Stimulated activated CD8-positive, alpha-beta memory T cell treated with anti-CD3 and anti-CD28 coated beads, Interleukin-12 subunit alpha, Interleukin-12 subunit beta, amount 100 ng/mL, for 4 hours (primary cell): ENCODE data around the gene ARVCF.

Experiments
- DNase-seq: peaks from one replicate; pipeline ENCODE4 v3.0.0-alpha.2; 2020; ENCODE audit warnings: low read depth

ARVCF gene

DNA sequence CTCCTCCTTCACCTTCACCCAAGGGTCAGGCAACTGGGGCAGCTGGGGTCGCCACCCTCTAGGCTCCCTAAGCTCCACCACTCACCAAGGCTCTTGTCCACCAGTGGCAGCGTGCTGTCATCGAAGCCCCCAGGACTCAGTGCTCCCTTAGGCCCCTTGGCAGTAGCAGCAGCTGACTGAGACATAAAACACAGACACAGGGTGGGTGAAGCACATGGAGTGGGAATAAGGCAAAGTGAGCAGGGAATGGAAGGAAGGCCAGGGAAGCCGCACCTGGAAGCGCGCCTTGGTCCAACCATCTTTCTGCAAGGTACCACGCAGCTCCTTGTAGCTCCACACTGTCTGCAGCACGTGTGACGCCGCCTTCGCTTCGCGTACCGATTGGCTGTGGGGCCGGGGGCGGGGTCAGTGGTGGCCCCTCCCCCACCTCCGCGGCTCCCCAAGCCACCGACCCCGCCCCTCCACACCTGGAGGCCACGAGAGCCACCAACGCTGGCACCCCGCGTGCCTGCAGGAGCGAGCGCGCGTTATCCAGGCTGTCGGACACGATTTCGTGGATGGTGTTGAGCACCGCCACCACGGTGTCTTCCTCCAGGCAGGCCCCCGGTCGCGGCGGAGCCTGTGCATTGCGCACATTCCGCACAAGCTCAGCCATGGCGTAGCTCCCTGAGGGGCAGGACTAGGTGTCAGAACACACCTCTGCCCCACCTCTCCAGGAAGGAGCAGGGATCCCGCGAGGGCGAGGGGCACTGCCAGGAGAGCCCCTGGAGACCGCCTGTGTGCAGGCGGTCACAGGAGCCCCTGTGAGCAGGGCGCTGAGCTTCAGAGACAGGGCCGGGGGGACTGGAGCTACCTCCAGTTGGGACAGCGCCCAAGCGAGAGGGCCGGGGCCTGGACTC is 43.7 kb downstream of the ARVCF start:
- no peak for DNase-seq

- DNase-seq, result no peak
These were observed 44.4 kb downstream of the ARVCF start for GRCh38 chr22:19972251-19972650.

- no peak for DNase-seq
These were observed 45.1 kb downstream of the ARVCF start for GRCh38 chr22:19971276-19972124.

DNA sequence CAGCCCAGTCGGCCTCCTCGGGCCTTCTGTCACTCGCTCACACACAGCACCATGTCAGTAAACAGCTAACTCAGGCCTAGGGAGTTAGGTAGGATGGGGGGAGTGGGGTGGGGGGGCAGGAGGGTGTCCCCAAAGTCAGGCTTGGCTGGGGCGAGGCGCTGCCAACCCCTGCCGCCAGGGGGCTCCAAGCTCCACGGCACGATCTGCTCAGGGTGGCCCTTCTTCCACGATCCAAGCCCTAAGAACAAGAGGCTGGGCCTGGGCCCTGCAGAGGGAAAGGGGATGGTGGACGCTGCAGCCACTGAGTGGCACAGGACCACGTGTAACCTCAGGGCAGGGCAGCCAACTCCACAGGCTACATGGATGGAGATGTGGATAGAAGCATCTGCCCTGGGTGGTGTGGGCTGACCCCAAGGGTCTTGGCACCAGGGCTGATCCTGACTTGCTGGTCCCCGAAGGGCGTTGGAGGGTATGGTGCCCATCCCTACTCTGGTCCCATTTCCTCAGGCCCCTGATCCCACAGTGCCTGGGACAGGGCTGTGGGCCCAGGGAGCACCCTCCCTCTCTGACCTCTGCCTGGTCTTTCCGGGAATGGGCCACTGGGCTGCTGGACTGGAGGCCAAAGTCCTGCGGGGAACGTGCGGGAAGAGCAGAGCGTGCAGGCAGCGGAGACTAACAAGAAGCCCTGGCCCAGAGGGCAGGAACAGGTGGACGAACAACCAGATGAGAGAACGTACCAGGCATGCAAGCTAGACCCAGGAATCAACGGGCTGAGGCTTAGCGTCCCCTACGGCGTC is 45.9 kb downstream of the ARVCF start:
- peak; percentile 53 for DNase-seq

DNA sequence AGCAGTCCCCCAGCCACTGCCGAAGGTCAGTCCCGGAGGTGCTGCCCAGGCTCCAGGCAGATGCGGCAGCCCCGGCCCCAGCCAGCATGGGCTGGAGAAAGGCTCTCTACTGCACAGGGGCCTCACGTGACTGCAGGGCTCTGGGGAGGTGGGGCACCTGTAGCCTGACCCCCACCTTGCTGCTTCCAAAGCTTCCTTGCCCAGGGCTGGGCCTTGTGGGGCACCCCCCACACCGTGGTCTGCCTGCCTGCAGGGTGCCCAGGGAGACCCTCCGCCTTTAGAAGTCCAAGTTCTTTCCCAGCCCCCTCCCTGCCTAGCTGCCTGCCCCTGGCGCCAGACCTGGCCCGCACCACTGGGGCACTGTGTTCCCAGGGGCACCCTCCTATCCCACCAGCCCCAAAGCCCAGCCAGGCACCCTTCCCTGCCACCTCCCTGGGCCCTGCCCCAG is 46.6 kb downstream of the ARVCF start:
- no peak for DNase-seq

- no peak for DNase-seq
These were observed 47.3 kb downstream of the ARVCF start for GRCh38 chr22:19969141-19969928.

- DNase-seq, result no peak
These were observed 48.2 kb downstream of the ARVCF start for GRCh38 chr22:19968450-19968891.

- DNase-seq, result no peak
These were observed 48.7 kb downstream of the ARVCF start for GRCh38 chr22:19967850-19968449.

DNA sequence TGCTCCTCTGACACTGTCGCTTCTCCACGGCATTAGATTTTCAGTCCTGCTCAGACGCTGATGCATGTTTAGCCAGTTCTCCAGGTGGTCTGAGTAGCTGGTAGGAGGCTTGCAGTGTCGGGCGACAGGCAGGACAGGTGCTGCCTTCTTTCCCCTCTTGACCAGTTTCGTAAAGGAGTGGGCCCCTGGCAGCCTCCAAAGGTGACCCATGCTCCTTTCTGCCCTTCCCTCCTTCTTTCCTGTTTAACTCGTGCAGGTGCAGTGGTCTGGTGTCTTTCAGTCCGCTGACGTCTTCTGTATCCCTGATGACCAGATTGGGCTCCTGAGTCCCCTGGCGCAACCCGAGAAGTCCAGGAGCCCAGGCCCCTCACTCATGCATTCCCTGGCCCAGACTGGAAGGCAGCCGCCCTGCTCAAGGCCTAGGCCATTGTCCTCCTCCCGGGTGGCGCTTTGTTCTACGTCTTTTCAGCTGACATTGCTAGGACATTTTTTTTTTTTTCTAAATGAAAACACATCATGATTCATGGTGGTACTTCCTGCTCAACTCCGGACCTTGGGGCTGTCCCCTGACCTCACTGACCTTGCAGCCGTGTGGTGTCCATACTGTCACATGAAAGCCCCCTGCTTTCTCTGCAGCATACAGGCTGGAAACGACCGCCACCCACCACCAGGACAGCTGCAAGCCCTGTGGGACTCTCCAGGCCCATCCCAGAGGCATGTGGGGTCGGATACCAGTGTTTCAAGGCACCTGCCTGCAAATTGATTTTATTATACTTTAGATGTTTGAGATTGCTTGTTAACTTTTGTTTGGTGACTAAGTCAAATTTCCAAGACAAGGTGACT is 49.5 kb downstream of the ARVCF start:
- DNase-seq, result no peak

DNA sequence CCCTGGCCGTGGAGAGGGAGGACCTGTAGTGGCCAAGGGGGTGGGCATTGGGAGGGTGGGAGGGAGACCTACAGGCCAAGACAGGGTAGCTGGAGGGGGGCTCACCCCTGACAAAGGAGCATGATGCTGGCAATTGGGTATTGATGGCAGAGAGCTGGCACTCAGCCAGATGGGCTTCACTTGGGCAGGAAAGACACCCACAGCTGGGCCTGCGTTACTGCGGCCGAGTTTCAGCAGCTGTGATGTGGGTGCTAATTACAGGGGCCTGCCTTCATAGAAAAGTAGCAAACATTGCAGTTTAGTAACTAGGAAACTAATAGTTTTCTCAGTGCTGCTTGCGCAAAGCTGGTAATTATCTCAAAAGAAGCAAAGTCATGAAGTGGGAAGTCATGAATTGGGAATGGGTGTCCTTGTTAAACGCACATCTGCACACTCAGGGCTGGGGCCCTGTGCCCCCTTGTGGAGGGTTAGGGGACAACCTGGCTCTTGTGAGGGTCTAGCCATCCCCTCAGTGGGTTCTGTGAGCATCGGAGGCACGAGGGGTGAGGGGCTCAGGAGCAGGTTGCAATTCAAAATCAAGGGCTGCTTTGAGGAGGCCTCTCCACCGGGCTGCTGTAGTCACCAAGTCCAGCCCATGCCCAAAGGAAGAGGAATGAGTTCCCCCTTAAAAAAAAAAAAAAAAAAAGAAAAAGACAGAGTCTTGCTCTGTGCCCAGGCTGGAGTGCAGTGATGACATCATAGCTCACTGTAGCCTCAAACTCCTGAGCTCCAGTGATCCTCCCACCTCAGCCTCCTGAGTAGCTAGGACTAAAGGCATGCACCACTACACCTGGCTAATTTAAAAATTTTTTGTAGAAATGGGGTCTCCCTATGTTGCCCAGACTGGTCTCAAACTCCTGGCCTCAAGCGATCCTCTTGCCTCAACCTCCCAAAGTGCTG is 50.6 kb downstream of the ARVCF start:
- no peak for DNase-seq

DNA sequence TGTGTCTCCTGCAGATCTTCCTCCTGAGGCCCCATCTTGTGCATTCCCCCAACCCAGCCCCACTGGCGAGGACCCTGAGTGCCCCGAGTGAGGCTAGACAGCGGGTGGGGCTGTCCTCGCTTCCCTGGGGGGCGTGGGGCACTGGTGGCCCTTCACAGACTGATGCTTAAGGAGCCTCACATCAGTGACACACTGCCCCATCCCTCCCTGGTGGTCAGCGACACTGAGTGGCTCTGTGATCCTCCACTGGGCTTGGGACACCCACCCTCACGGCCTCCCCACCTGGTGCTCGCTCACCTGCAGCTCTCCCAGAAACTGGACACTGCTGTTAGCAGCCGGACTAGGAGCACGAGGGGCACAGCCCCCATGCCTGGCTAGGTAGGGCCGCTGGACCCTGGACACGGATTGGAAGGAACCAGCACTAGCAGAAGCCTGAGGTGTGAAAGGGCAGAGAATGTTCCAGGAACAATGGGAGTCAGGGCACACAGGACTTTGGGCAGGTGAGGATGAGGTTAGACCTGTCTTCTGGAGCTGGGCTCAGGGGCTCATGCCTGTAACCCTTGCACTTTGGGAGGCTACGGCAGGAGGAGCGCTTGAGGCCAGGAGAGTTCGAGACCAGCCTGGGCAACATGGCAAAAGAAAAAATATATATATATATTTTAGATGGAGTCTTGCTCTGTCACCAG is 51.8 kb downstream of the ARVCF start:
- DNase-seq, result no peak

GRCh38 chr22:19963863-19964642 is 52.6 kb downstream of the ARVCF start:
- DNase-seq, result no peak

- no peak for DNase-seq
These were observed 53.5 kb downstream of the ARVCF start for GRCh38 chr22:19962909-19963806.

DNA sequence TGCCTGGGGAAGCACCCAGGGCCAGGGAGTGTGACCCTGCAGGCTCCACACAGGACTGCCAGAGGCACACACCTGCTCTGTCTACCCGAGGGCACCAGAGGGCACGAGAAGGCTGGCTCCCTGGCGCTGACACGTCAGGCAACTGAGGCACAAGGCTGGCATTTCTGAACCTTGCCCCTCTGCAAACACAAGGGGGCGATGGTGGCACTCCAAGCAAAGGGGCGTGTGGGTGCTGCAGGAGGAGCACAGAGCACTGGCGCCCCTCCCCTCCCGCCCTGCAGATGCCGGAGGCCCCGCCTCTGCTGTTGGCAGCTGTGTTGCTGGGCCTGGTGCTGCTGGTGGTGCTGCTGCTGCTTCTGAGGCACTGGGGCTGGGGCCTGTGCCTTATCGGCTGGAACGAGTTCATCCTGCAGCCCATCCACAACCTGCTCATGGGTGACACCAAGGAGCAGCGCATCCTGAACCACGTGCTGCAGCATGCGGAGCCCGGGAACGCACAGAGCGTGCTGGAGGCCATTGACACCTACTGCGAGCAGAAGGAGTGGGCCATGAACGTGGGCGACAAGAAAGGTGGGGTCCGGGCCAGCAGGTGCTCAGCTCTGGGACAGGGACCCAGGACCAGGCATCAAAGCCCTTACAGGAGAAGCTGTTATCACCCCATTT is 54.2 kb downstream of the ARVCF start:
- DNase-seq, result peak; percentile 24

GRCh38 chr22:19961868-19962245 is 54.8 kb downstream of the ARVCF start:
- DNase-seq, result no peak

GRCh38 chr22:19961201-19961580 is 55.4 kb downstream of the ARVCF start:
- no peak for DNase-seq
